Keratinocyte (primary cell): ENCODE results near the gene CHFR. TPM values are rescaled to one million over a fixed set of nuclear protein-coding genes. Genes with fewer than 3 reads are reported as not detected.

ENCODE experiments used
- DNase-seq: peaks from one replicate; pipeline ENCODE4 v3.0.0-alpha.2; 2011; ENCODE audit warnings: low read depth, missing footprints, low spot score
- FAIRE-seq: peaks from 2 replicates; lab custom pipeline; 2011; peaks lifted over from hg19 to GRCh38; lab: Jason Lieb, UNC
- H2AFZ ChIP-seq: 2 replicates; pipeline ENCODE4 v1.6.0; 2012; ENCODE audit warnings: low read length, control low read depth, inconsistent platforms; ENCODE audit not compliant: control insufficient read depth
- H3K27ac ChIP-seq: 2 replicates; pipeline ENCODE4 v1.5.1; 2011; ENCODE audit warnings: low read length; ENCODE audit not compliant: control insufficient read depth, insufficient read depth
- H3K27me3 ChIP-seq: 3 replicates; pipeline ENCODE4 v1.6.0; 2011; ENCODE audit warnings: low read length; ENCODE audit not compliant: control insufficient read depth, insufficient read depth; ENCODE audit errors: extremely low read depth
- H3K36me3 ChIP-seq, 2 experiments: 2 replicates in 1 of 2; 3 replicates in 1 of 2; pipeline ENCODE4 v1.5.1; 2011; ENCODE audit warnings: low read length in 2 of 2, mild to moderate bottlenecking in 1 of 2; ENCODE audit not compliant: control insufficient read depth in 2 of 2, insufficient read depth in 2 of 2; ENCODE audit errors: extremely low read depth in 1 of 2
- H3K4me1 ChIP-seq: 3 replicates; pipeline ENCODE4 v1.5.1; 2011; ENCODE audit warnings: low read length; ENCODE audit not compliant: control insufficient read depth, insufficient read depth; ENCODE audit errors: extremely low read depth
- H3K4me2 ChIP-seq: 3 replicates; pipeline ENCODE4 v1.6.0; 2011; ENCODE audit warnings: low read depth, low read length; ENCODE audit not compliant: control insufficient read depth, insufficient read depth; ENCODE audit errors: extremely low read depth
- H3K4me3 ChIP-seq, 3 experiments: fragments of 200-600 bp in 1 of 3; sonication (generic) in 1 of 3; 2 replicates in 2 of 3; 3 replicates in 1 of 3; pipeline ENCODE4 v1.5.1; 2011 to 2016; ENCODE audit warnings: low read length in 3 of 3, mild to moderate bottlenecking in 3 of 3, control low read depth in 2 of 3, inconsistent platforms in 1 of 3, low read depth in 1 of 3, mixed read lengths in 1 of 3, mixed run types in 1 of 3, moderate library complexity in 1 of 3; ENCODE audit not compliant: control insufficient read depth in 2 of 3, insufficient read depth in 2 of 3; ENCODE audit errors: extremely low read depth in 1 of 3
- H3K79me2 ChIP-seq: 2 replicates; pipeline ENCODE4 v1.6.0; 2012; ENCODE audit warnings: low read length; ENCODE audit not compliant: control insufficient read depth, insufficient read depth
- H3K9ac ChIP-seq: 3 replicates; pipeline ENCODE4 v1.6.0; 2011; ENCODE audit warnings: low read length; ENCODE audit not compliant: control insufficient read depth, insufficient read depth; ENCODE audit errors: extremely low read depth
- H3K9me1 ChIP-seq: 3 replicates; pipeline ENCODE4 v1.6.0; 2011; ENCODE audit warnings: low read length; ENCODE audit not compliant: control insufficient read depth, insufficient read depth; ENCODE audit errors: extremely low read depth
- H3K9me3 ChIP-seq: 2 replicates; pipeline ENCODE4 v1.5.1; 2012; ENCODE audit warnings: low read depth, low read length; ENCODE audit not compliant: control insufficient read depth
- H4K20me1 ChIP-seq: 3 replicates; pipeline ENCODE4 v1.6.0; 2011; ENCODE audit warnings: low read length; ENCODE audit not compliant: control insufficient read depth, insufficient read depth; ENCODE audit errors: extremely low read depth
- EZH2 ChIP-seq: IDR thresholded peaks from one replicate; pipeline ENCODE4 v1.6.1; 2012; ENCODE audit warnings: inconsistent platforms, mild to moderate bottlenecking, low read length, moderate library complexity
- dilution Hi-C: fragments of 300-500 bp; cut with MboI; formaldehyde crosslinking; loops from one replicate; pipeline ENCODE4 v1.7.0; 2020; ENCODE audit warnings: low sequenced_read_pairs; ENCODE audit not compliant: extremely low pct_ligation_motif_present
- polyA plus RNA-seq, 5 experiments: library from polyadenylated mRNA; depleted of rRNA in 3 of 5; stranded (reverse) in 3 of 5; stranded (forward) in 1 of 5; unstranded in 1 of 5; fragments of >200 nt; gene quantifications; 1 replicate in 1 of 5; 2 replicates in 3 of 5; 3 replicates in 1 of 5; pipeline versions ENCODE4 v1.2.1 to v1.2.3, GENCODE V29; 2011 to 2012; ENCODE audit warnings: missing spikeins in 2 of 5, low read depth in 1 of 5, low replicate concordance in 1 of 5
- TF ChIP-seq, protein P1 (sequence below), 3 experiments: IDR thresholded peaks in 1 of 3; conservative IDR thresholded peaks in 1 of 3; optimal IDR thresholded peaks in 1 of 3; 2 replicates in 2 of 3; 3 replicates in 1 of 3; pipeline versions ENCODE3 to v1.5.1; 2011; ENCODE audit warnings: low read length in 3 of 3, mild to moderate bottlenecking in 3 of 3, moderate library complexity in 2 of 3, control low read depth in 1 of 3, inconsistent platforms in 1 of 3; ENCODE audit not compliant: insufficient read depth in 2 of 3; ENCODE audit errors: extremely low read depth in 1 of 3

Gene CHFR
- polyA plus RNA-seq, 1 donor (not counting 4 experiments of a cell fraction or from before 2014, with no cell fraction given) = 35.8 TPM

DNA sequence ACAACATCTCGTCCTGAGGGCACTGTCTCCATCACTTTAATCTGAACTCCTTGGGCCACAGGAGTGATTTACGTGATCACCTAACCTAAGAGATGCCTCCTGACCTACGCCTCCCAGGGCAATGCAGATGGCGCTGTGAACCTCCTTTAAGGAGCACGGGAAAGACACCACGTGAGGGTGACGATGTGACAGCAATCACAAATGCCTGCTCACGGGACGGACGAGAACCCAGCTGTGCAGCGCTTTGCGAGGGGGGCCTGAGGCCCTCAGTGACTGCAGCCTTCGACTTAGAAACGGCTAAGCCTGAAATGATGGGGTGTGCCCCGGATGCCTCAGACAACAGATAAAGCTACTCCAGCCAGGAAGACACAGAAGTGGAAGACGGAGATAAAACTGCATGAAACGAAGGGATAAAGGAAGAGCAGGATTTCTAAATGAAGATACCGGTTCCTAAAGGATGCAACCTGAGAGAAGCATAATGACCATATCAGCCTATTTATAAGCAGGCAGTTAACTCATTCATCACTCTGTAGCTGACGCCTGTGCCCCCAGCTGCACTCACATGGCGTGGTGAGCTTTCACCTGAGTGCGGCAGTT lies 44.9 kb downstream of the CHFR start:
- no peaks in the 10 kb centered on the region for H3K79me2 ChIP-seq
- dilution Hi-C loops = no loop called here
- peaks cover 28 to 36% of the 10 kb centered on the region in 2 experiments for H3K36me3 ChIP-seq
- FAIRE-seq (no peak), DNase-seq (no peak)
- no peak overlapping the region for H3K4me3 ChIP-seq
- H3K4me1 ChIP-seq = no peaks in the 10 kb centered on the region
- H3K9me1 ChIP-seq = no peaks in the 10 kb centered on the region
- no peak overlapping the region for H3K9ac ChIP-seq
- no peaks in the 10 kb centered on the region for H3K9me3 ChIP-seq
- no peak overlapping the region for H2AFZ ChIP-seq
- H3K4me2 ChIP-seq = no peak overlapping the region
- H4K20me1 ChIP-seq = peaks cover 5% of the 10 kb centered on the region
- H3K27me3 ChIP-seq = no peaks in the 10 kb centered on the region
- H3K27ac ChIP-seq = no peak overlapping the region
- TF ChIP-seq EZH2 = no peak
- TF ChIP-seq, protein P1, sequence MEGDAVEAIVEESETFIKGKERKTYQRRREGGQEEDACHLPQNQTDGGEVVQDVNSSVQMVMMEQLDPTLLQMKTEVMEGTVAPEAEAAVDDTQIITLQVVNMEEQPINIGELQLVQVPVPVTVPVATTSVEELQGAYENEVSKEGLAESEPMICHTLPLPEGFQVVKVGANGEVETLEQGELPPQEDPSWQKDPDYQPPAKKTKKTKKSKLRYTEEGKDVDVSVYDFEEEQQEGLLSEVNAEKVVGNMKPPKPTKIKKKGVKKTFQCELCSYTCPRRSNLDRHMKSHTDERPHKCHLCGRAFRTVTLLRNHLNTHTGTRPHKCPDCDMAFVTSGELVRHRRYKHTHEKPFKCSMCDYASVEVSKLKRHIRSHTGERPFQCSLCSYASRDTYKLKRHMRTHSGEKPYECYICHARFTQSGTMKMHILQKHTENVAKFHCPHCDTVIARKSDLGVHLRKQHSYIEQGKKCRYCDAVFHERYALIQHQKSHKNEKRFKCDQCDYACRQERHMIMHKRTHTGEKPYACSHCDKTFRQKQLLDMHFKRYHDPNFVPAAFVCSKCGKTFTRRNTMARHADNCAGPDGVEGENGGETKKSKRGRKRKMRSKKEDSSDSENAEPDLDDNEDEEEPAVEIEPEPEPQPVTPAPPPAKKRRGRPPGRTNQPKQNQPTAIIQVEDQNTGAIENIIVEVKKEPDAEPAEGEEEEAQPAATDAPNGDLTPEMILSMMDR (optimal IDR thresholded peaks at IDR 0.05 in 1 of 3, IDR thresholded peaks at IDR 0.05 in 1 of 3, conservative IDR thresholded peaks at IDR 0.05 in 1 of 3; ENCODE audit: extremely low read depth in 1 of 3, insufficient read depth in 2 of 3, low read length in 3 of 3) = no peak

DNA sequence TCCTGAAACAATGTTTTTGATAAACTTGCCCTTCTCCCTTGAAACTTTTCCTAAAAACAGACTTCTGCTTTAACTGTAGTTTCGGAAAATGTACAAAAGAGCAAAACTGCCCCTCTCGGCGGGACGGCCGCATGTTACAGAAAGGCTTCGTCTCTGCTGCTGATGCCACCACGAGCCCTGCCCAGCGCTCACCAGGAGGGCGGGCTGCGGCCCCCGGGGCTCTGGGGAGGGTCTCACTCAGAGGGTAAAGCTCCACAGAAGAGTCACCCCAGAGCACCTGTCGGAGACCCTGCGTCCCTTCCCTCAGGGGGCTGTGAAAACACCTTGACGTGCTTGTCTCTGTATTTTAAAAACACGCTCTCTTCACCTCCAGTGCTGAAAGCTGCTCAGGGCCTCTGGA lies 46.3 kb downstream of the CHFR start:
- Histone ChIP-seq H3K9ac (no peak overlapping the region), H4K20me1 (peaks cover 5% of the 10 kb centered on the region), H3K79me2 (no peaks in the 10 kb centered on the region), H3K4me3 (no peak overlapping the region), H3K27ac (no peak overlapping the region), H3K36me3 (peaks cover 24 to 32% of the 10 kb centered on the region in 2 experiments), H3K4me2 (no peak overlapping the region), H3K27me3 (no peaks in the 10 kb centered on the region), H3K9me3 (no peaks in the 10 kb centered on the region), H3K9me1 (no peaks in the 10 kb centered on the region), H2AFZ (no peak overlapping the region), H3K4me1 (no peaks in the 10 kb centered on the region)
- dilution Hi-C loops = no loop called here
- TF ChIP-seq EZH2 = no peak
- TF ChIP-seq, protein P1 (optimal IDR thresholded peaks at IDR 0.05 in 1 of 3, IDR thresholded peaks at IDR 0.05 in 1 of 3, conservative IDR thresholded peaks at IDR 0.05 in 1 of 3; ENCODE audit: extremely low read depth in 1 of 3, insufficient read depth in 2 of 3, low read length in 3 of 3) = no peak
- no peak for FAIRE-seq
- no peak for DNase-seq
